ENCODE measurements around the gene PEA15.

Gene PEA15

GRCh38 chr1:160194737-160195059 is 10.5 kb upstream of the PEA15 start:
- TF ChIP-seq, protein P1, sequence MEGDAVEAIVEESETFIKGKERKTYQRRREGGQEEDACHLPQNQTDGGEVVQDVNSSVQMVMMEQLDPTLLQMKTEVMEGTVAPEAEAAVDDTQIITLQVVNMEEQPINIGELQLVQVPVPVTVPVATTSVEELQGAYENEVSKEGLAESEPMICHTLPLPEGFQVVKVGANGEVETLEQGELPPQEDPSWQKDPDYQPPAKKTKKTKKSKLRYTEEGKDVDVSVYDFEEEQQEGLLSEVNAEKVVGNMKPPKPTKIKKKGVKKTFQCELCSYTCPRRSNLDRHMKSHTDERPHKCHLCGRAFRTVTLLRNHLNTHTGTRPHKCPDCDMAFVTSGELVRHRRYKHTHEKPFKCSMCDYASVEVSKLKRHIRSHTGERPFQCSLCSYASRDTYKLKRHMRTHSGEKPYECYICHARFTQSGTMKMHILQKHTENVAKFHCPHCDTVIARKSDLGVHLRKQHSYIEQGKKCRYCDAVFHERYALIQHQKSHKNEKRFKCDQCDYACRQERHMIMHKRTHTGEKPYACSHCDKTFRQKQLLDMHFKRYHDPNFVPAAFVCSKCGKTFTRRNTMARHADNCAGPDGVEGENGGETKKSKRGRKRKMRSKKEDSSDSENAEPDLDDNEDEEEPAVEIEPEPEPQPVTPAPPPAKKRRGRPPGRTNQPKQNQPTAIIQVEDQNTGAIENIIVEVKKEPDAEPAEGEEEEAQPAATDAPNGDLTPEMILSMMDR (IDR thresholded peaks at IDR 0.05; ENCODE audit: control insufficient read depth, extremely low read depth, insufficient read depth), result no peak
- no peak for DNase-seq (ENCODE audit: low read depth)
- H3K4me3 ChIP-seq (ENCODE audit: low read depth, low read length), result no peak overlapping the region

GRCh38 chr1:160196143-160196542 is 9.0 kb upstream of the PEA15 start:
- DNase-seq (ENCODE audit: low read depth), result no peak
- no peak overlapping the region for H3K4me3 ChIP-seq (ENCODE audit: low read depth, low read length)
- TF ChIP-seq, protein P1 (IDR thresholded peaks at IDR 0.05; ENCODE audit: control insufficient read depth, extremely low read depth, insufficient read depth), result no peak

DNA sequence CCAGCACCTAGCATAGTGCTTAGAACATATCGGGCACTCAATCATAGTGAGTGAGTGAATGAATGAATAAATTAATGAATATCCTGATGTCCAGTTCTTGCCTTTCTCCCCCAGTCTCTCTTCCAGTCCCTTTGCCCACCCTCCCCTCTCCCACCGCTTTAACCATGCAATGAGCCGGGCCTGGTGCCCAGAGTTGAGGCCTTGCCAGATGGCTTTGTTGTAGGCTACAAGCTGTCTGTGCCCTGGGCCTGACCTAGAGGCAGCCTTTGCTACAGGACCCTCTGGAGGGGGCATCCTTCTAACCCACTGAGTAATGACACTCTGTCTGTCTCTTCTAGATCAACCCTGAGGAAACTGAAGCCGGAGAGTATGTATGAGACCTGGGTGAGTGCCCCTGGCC is 8.0 kb upstream of the PEA15 start:
- H3K4me3 ChIP-seq (ENCODE audit: low read depth, low read length), result no peak overlapping the region
- DNase-seq (ENCODE audit: low read depth), result no peak
- TF ChIP-seq, protein P1 (IDR thresholded peaks at IDR 0.05; ENCODE audit: control insufficient read depth, extremely low read depth, insufficient read depth), result no peak

DNA sequence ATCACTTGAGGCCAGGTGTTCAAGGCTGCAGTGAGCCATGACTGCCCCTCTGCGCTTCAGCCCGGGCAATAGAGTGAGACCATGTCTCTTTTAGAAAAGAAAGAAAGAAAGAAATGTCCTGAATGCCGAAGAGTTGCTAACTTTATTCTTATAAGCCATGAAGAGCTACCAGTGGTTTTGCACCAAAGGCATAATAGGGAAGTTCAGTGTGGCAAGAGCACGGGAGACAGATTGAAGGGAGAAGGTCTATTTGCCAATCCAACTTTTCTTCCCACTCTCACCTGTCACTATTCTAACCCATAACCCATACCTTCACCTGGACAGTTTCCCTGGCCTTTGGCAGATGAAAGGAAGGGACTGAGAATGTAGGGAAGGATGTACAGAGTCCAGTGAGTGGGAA is 4.4 kb upstream of the PEA15 start:
- TF ChIP-seq, protein P1 (IDR thresholded peaks at IDR 0.05; ENCODE audit: control insufficient read depth, extremely low read depth, insufficient read depth), result no peak
- DNase-seq (ENCODE audit: low read depth), result no peak

DNA sequence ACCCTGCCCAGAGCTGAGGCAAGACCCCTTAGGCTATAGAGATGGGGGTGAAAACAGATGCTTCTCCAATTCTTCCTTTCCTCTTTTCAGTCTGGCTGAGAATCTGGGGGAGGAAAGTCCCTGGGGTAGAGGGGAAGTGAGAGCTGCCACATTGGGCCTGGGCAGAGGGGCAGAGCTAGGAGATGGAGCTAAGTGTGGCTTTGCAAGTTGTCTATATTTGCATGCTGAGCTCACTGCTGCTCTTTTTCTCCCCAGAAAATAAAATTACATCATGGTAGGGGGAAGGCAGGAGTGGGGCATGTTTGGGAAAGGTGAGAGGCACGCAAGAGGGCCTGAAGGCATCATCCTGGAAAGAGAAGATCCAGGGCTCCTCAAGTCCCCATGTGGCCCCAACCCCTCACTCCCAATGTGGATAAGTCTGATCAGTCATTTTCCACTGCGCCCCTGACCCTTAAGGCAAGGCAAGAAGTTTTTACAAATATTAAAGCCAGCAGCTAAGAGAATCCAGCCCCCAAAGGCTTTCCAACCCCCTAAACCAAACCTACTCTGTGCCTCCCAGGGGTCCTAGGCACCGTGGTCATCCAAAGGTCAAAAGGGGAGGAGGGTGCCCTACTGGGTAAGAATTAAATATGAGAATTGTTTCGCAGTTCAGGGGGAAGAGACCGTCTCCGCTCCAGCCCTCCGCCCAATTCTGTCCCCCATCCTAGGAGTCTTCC is 500 bp upstream of the PEA15 start:
- no peak for DNase-seq (ENCODE audit: low read depth)
- H3K4me3 ChIP-seq (ENCODE audit: low read depth, low read length), result no peak overlapping the region
- TF ChIP-seq, protein P1 (IDR thresholded peaks at IDR 0.05; ENCODE audit: control insufficient read depth, extremely low read depth, insufficient read depth), result no peak

More for the DNA sequence above, 4.4 kb upstream of the PEA15 start:
- H3K4me3 ChIP-seq (ENCODE audit: low read depth, low read length), result no peak overlapping the region

GRCh38 chr1:160206036-160206389 is 829 bp downstream of the PEA15 start:
- TF ChIP-seq, protein P1 (IDR thresholded peaks at IDR 0.05; ENCODE audit: control insufficient read depth, extremely low read depth, insufficient read depth), result no peak
- peak overlapping the region; percentile 92 for H3K4me3 ChIP-seq (ENCODE audit: low read depth, low read length)
- DNase-seq (ENCODE audit: low read depth), result no peak
